PC-3 (cell line): Measurements from ENCODE around the gene POMP. TPM values are rescaled to one million over a fixed set of nuclear protein-coding genes. Genes with fewer than 3 reads are reported as not detected.

Experiments used
- ATAC-seq: fragments of 200-7000 bp; cut with Tn5 transposase; 2 replicates; pipeline ENCODE4 v1.9.1; 2020; ENCODE audit warnings: mild to moderate bottlenecking, moderate library complexity
- BruUV-seq: library from RNA; stranded (reverse); fragments of 400-500 nt; replicated peaks from 2 replicates; lab custom pipeline; 2021; lab: Mats Ljungman, UMichigan
- CTCF ChIA-PET: fragments of 300-600 bp; sonication (Branson Sonifier 250); formaldehyde crosslinking; loops from one replicate; lab custom pipeline; 2022; ENCODE audit warnings: antibody characterized with exemption; lab: Charles Lee
- POLR2A ChIA-PET: fragments of 300-600 bp; sonication (Branson Sonifier 250); formaldehyde crosslinking; loops from one replicate; lab custom pipeline; 2022; ENCODE audit warnings: antibody characterized with exemption; ENCODE audit not compliant: unreplicated experiment; lab: Charles Lee
- DNase-seq: peaks from one replicate; pipeline ENCODE4 v3.0.0-alpha.2; 2015
- H2AFZ ChIP-seq: fragments of 300-600 bp; sonication (generic); 2 replicates; pipeline ENCODE4 v1.6.0; 2016; ENCODE audit warnings: antibody characterized with exemption, low read length
- H3F3A ChIP-seq: fragments of 300-600 bp; sonication (generic); one replicate; pipeline ENCODE4 v1.6.0; 2017; ENCODE audit warnings: antibody characterized with exemption, low read length, control low read depth, mild to moderate bottlenecking; ENCODE audit not compliant: unreplicated experiment
- H3K27ac ChIP-seq: fragments of 300-600 bp; sonication (generic); 2 replicates; pipeline ENCODE4 v1.5.1; 2016; ENCODE audit warnings: mild to moderate bottlenecking, low read length
- H3K27me3 ChIP-seq: fragments of 300-600 bp; sonication (generic); 2 replicates; pipeline ENCODE4 v1.6.1; 2016; ENCODE audit warnings: low read length, mixed read lengths
- H3K36me3 ChIP-seq: fragments of 300-600 bp; sonication (generic); 2 replicates; pipeline ENCODE4 v1.6.1; 2016; ENCODE audit warnings: low read depth, mixed run types, low read length, mixed read lengths
- H3K4me1 ChIP-seq: fragments of 300-600 bp; sonication (generic); 2 replicates; pipeline ENCODE4 v1.5.1; 2016; ENCODE audit warnings: low read length; ENCODE audit not compliant: insufficient read depth
- H3K4me2 ChIP-seq: fragments of 300-600 bp; sonication (generic); 2 replicates; pipeline ENCODE4 v1.6.0; 2016; ENCODE audit warnings: low read length
- H3K4me3 ChIP-seq: fragments of 300-600 bp; sonication (generic); 2 replicates; pipeline ENCODE4 v1.5.1; 2016; ENCODE audit warnings: mild to moderate bottlenecking, low read length, mixed read lengths
- H3K79me2 ChIP-seq: fragments of 300-600 bp; sonication (generic); 2 replicates; pipeline ENCODE4 v1.6.1; 2017; ENCODE audit warnings: low read length, mixed read lengths
- H3K9ac ChIP-seq: fragments of 300-600 bp; sonication (generic); 2 replicates; pipeline ENCODE4 v1.6.0; 2016; ENCODE audit warnings: mild to moderate bottlenecking, low read length
- H3K9me2 ChIP-seq: fragments of 300-600 bp; sonication (generic); replicated peaks from 2 replicates; pipeline ENCODE4 v1.6.1; 2016; ENCODE audit warnings: mixed run types, low read length, mixed read lengths
- H3K9me3 ChIP-seq: fragments of 300-600 bp; sonication (generic); 2 replicates; pipeline ENCODE4 v1.6.1; 2016; ENCODE audit warnings: low read length, mixed read lengths
- H4K20me1 ChIP-seq: fragments of 300-600 bp; sonication (generic); 2 replicates; pipeline ENCODE4 v1.6.1; 2016; ENCODE audit warnings: low read length, mixed read lengths
- CTCF ChIP-seq: fragments of 300-600 bp; sonication (generic); conservative IDR thresholded peaks from 2 replicates; pipeline ENCODE4 v1.5.1; 2017; ENCODE audit warnings: antibody characterized with exemption, low read depth, mild to moderate bottlenecking, low read length
- EZH2 ChIP-seq: fragments of 300-600 bp; sonication (generic); IDR thresholded peaks from one replicate; pipeline ENCODE4 v1.6.1; 2017; ENCODE audit warnings: antibody characterized with exemption, mild to moderate bottlenecking, low read length; ENCODE audit not compliant: unreplicated experiment
- EZH2phosphoT487 ChIP-seq: fragments of 300-600 bp; sonication (generic); IDR thresholded peaks from 2 replicates; pipeline ENCODE4 v1.6.1; 2018; ENCODE audit warnings: mild to moderate bottlenecking, antibody characterized with exemption, low read length, borderline replicate concordance
- intact Hi-C: fragments of 100-400 bp; cut with micrococcal nuclease; formaldehyde crosslinking; loops from 2 replicates; pipeline ENCODE4 v1.9.0; 2023
- total RNA-seq: library from RNA; depleted of rRNA; stranded (reverse); fragments of >200 nt; gene quantifications from 2 replicates; pipeline ENCODE4 v1.2.3, GENCODE V29; 2014

The POMP gene
- total RNA-seq, 1 experiment from 2014 or later, result 92.8 TPM

- CTCF ChIA-PET, result no interaction called here
Measured at GRCh38 chr13:28637714-28638355, 21.1 kb upstream of the POMP start.

GRCh38 chr13:28638756-28639155, 20.2 kb upstream of the POMP start:
- CTCF ChIA-PET, result no interaction called here

More at GRCh38 chr13:28637714-28638355, 21.1 kb upstream of the POMP start:
- H3F3A ChIP-seq, result no peaks in the 10 kb centered on the region
- BruUV-seq, result no TSS peak
- no peaks in the 10 kb centered on the region; the same call in 1 of the 2 replicates for H3K27me3 ChIP-seq
- H3K9me3 ChIP-seq, result no peaks in the 10 kb centered on the region
- H3K36me3 ChIP-seq, result no peaks in the 10 kb centered on the region
- no peak overlapping the region for H3K4me2 ChIP-seq
- TF ChIP-seq EZH2phosphoT487 (no peak), CTCF (no peak), EZH2 (no peak)
- intact Hi-C loops, result loop anchor here (5.0 kb wide), 2 partner anchors 481 to 576 kb away; no protein-coding TSS in a partner anchor
- H3K27ac ChIP-seq, result no peak overlapping the region
- DNase-seq, result no peak
- no peaks in the 10 kb centered on the region for H3K9me2 ChIP-seq
- H4K20me1 ChIP-seq, result no peaks in the 10 kb centered on the region
- no peak overlapping the region for H3K9ac ChIP-seq
- no peak overlapping the region for H3K4me3 ChIP-seq
- no peak overlapping the region for H2AFZ ChIP-seq
- POLR2A ChIA-PET, result no interaction called here
- H3K79me2 ChIP-seq, result no peaks in the 10 kb centered on the region
- no peak for ATAC-seq
- H3K4me1 ChIP-seq, result peaks cover 8% of the 10 kb centered on the region; the same call in 1 of the 2 replicates

More at GRCh38 chr13:28638756-28639155, 20.2 kb upstream of the POMP start:
- Histone ChIP-seq H3K4me1 (peaks cover 8% of the 10 kb centered on the region; the same call in 1 of the 2 replicates), H3K4me2 (no peak overlapping the region), H3K4me3 (no peak overlapping the region), H3F3A (no peaks in the 10 kb centered on the region), H3K36me3 (no peaks in the 10 kb centered on the region), H3K27me3 (no peaks in the 10 kb centered on the region; the same call in 1 of the 2 replicates), H2AFZ (no peak overlapping the region), H3K9me3 (no peaks in the 10 kb centered on the region), H4K20me1 (no peaks in the 10 kb centered on the region), H3K79me2 (no peaks in the 10 kb centered on the region), H3K27ac (no peak overlapping the region), H3K9ac (no peak overlapping the region), H3K9me2 (no peaks in the 10 kb centered on the region)
- no TSS peak for BruUV-seq
- DNase-seq (no peak), ATAC-seq (no peak)
- no peak for TF ChIP-seq CTCF
- TF ChIP-seq EZH2, result no peak
- no peak for TF ChIP-seq EZH2phosphoT487
- POLR2A ChIA-PET, result no interaction called here
- intact Hi-C loops, result loop anchor here (5.0 kb wide), 2 partner anchors 481 to 576 kb away; no protein-coding TSS in a partner anchor
